ENCODE results near the gene OPRM1.

OPRM1 gene

DNA sequence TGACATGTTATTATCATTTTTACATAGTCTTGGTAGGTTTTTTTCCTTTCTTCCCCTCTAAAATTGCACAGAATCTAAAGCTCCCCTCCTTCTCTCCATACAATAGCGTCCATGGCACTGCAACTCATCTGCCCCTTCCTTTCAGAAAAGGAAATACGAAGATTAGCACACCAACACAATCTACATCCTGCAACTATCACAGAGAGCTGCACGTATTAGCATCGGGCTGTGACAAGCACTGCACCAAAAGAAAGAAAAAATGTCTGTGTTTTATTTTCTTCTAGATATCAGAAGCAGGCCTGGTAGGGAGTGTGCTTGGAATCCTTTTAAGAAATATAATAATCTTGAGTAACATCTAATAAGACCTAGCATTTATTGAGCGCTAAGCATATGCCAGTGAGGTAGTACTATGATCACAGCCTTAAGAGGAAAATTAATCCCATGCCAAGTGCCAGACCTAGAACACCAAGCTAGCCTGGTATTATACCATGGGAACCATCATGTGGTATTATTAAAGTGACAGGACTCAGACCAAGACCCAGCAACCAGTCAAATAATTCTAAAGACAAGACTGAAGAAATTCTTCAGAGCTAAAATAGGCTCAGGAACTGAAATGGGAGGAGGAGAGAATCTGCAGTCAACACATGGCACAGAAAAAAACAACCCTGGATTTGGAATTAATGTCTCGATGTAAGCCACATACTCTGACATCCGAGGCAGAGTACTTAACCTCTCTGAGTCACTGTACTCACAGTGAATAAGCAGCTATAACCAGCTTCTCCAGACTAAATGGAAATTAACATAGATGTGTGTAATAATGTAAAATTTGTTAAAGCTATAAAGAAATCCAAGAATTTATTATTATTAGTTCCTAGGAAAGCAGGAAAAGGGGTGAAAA, 193.2 kb downstream of the OPRM1 start:
- H3K4me2 ChIP-seq (ENCODE audit: low read length) = no peak overlapping the region
- peaks cover 16% of the 10 kb centered on the region for H3K27me3 ChIP-seq (ENCODE audit: low read depth, low read length)
- H2AFZ ChIP-seq (ENCODE audit: low read depth, low read length) = no peak overlapping the region
- no peaks in the 10 kb centered on the region for H3K36me3 ChIP-seq (replicated peaks; ENCODE audit: low read depth, low read length)
- no peaks in the 10 kb centered on the region for H3K9me3 ChIP-seq (ENCODE audit: insufficient read depth, low read length)
- no peaks in the 10 kb centered on the region for H3K79me2 ChIP-seq (ENCODE audit: low read length)
- H3K4me3 ChIP-seq (ENCODE audit: low read length) = no peak overlapping the region
- no peak overlapping the region for H3K27ac ChIP-seq (ENCODE audit: low read length)
- TF ChIP-seq, protein P1, sequence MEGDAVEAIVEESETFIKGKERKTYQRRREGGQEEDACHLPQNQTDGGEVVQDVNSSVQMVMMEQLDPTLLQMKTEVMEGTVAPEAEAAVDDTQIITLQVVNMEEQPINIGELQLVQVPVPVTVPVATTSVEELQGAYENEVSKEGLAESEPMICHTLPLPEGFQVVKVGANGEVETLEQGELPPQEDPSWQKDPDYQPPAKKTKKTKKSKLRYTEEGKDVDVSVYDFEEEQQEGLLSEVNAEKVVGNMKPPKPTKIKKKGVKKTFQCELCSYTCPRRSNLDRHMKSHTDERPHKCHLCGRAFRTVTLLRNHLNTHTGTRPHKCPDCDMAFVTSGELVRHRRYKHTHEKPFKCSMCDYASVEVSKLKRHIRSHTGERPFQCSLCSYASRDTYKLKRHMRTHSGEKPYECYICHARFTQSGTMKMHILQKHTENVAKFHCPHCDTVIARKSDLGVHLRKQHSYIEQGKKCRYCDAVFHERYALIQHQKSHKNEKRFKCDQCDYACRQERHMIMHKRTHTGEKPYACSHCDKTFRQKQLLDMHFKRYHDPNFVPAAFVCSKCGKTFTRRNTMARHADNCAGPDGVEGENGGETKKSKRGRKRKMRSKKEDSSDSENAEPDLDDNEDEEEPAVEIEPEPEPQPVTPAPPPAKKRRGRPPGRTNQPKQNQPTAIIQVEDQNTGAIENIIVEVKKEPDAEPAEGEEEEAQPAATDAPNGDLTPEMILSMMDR (IDR thresholded peaks at IDR 0.05; ENCODE audit: low read depth, low read length) = no peak
- TF ChIP-seq EZH2phosphoT487 (IDR thresholded peaks at IDR 0.05; ENCODE audit: low read depth) = no peak
- H3K4me1 ChIP-seq (ENCODE audit: low read length) = peaks cover 25% of the 10 kb centered on the region
- H3K9ac ChIP-seq (ENCODE audit: low read length) = no peak overlapping the region
- no peaks in the 10 kb centered on the region for H4K20me1 ChIP-seq (ENCODE audit: insufficient read depth, low read length)

- H3K4me2 ChIP-seq (ENCODE audit: low read length) = no peak overlapping the region
- no peaks in the 10 kb centered on the region for H3K9me3 ChIP-seq (ENCODE audit: insufficient read depth, low read length)
- H3K9ac ChIP-seq (ENCODE audit: low read length) = no peak overlapping the region
These were observed 194.3 kb downstream of the OPRM1 start for GRCh38 chr6:154233383-154233782.

DNA sequence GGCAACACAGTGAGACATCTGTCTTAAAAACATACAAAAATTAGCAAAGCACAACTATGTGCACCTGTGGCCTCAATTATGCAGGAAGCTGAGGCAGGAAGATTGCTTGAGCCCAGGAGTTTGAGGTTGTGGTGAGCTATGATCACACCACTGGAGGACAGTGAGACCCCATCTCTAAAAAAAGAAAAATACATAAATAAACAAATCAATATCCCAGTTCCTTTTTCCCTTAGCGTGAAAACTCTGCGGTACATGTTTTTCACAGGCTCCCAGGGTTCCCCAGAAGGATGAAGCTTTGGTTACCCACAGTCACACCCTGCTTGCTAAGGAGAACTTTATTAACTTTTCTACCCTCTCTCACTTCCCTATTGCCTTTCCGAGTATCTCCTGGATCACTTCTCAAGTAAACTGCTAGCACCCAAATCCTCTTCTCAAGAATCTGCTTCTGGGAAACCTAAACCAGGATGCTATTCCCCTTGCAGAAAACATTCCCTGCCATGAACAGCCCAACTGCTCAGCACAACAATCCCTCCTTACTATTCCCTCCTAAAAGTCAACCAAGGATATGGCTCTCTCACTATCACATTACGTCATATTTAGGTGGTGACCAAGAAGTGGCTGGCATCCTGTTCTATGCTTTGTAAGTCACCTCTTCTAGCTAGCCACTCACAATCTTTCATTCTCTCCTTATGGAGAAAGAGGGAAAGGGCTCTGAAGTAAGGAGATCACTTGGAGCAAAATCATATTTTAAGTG, 195.2 kb downstream of the OPRM1 start:
- Histone ChIP-seq H3K4me2 (ENCODE audit: low read length) (no peak overlapping the region; the same call in 1 of the 2 replicates), H2AFZ (ENCODE audit: low read depth, low read length) (no peak overlapping the region), H4K20me1 (ENCODE audit: insufficient read depth, low read length) (no peaks in the 10 kb centered on the region), H3K4me1 (ENCODE audit: low read length) (peaks cover 25% of the 10 kb centered on the region), H3K9me3 (ENCODE audit: insufficient read depth, low read length) (no peaks in the 10 kb centered on the region), H3K4me3 (ENCODE audit: low read length) (no peak overlapping the region), H3K79me2 (ENCODE audit: low read length) (no peaks in the 10 kb centered on the region), H3K27ac (ENCODE audit: low read length) (no peak overlapping the region), H3K9ac (ENCODE audit: low read length) (no peak overlapping the region), H3K27me3 (ENCODE audit: low read depth, low read length) (peaks cover 16% of the 10 kb centered on the region), H3K36me3 (replicated peaks; ENCODE audit: low read depth, low read length) (no peaks in the 10 kb centered on the region)
- no peak for TF ChIP-seq EZH2phosphoT487 (IDR thresholded peaks at IDR 0.05; ENCODE audit: low read depth)
- TF ChIP-seq, protein P1 (IDR thresholded peaks at IDR 0.05; ENCODE audit: low read depth, low read length) = no peak

More at GRCh38 chr6:154233383-154233782, 194.3 kb downstream of the OPRM1 start:
- Histone ChIP-seq H3K27ac (ENCODE audit: low read length) (no peak overlapping the region), H2AFZ (ENCODE audit: low read depth, low read length) (no peak overlapping the region), H3K79me2 (ENCODE audit: low read length) (no peaks in the 10 kb centered on the region), H3K4me3 (ENCODE audit: low read length) (no peak overlapping the region), H3K27me3 (ENCODE audit: low read depth, low read length) (peaks cover 16% of the 10 kb centered on the region), H3K36me3 (replicated peaks; ENCODE audit: low read depth, low read length) (no peaks in the 10 kb centered on the region), H4K20me1 (ENCODE audit: insufficient read depth, low read length) (no peaks in the 10 kb centered on the region), H3K4me1 (ENCODE audit: low read length) (peaks cover 25% of the 10 kb centered on the region)
- no peak for TF ChIP-seq EZH2phosphoT487 (IDR thresholded peaks at IDR 0.05; ENCODE audit: low read depth)
- TF ChIP-seq, protein P1 (IDR thresholded peaks at IDR 0.05; ENCODE audit: low read depth, low read length) = no peak

Data from OCI-LY3 (cell line).